MCF 10A (cell line): ENCODE data around the gene IQCM. TPM values are rescaled to one million over a fixed set of nuclear protein-coding genes. Genes with fewer than 3 reads are reported as not detected.

ENCODE experiments used
- Bru-seq: library from RNA; stranded (reverse); fragments of 400-500 nt; gene quantifications from one replicate; lab custom pipeline; 2021; lab: Mats Ljungman, UMichigan
- BruChase-seq, 2 experiments: library from RNA; stranded (reverse); fragments of 400-500 nt; gene quantifications; one replicate each; lab custom pipeline; 2021; lab: Mats Ljungman, UMichigan
- BruUV-seq: library from RNA; stranded (reverse); fragments of 400-500 nt; replicated peaks from 2 replicates; lab custom pipeline; 2021; lab: Mats Ljungman, UMichigan
- CTCF ChIA-PET: fragments of 300-600 bp; sonication (Branson Sonifier 250); formaldehyde crosslinking; extraction: SDS; loops from one replicate; lab custom pipeline; 2021; ENCODE audit warnings: antibody characterized with exemption, inconsistent platforms; lab: Yijun Ruan, JAX
- POLR2A ChIA-PET: fragments of 300-600, 350-650 bp; sonication (Branson Sonifier 250); formaldehyde crosslinking; extraction: SDS; loops from one replicate; lab custom pipeline; 2020; ENCODE audit warnings: antibody characterized with exemption, inconsistent platforms; lab: Yijun Ruan, JAX
- DNase-seq: peaks from one replicate; pipeline ENCODE4 v3.0.0-alpha.2; 2018; ENCODE audit not compliant: unreplicated experiment
- H3K27ac Mint-ChIP-seq: one replicate; pipeline ENCODE4 v1.8.0; 2022; ENCODE audit warnings: mild to moderate bottlenecking, low read depth, mixed read lengths; ENCODE audit not compliant: unreplicated experiment
- H3K27me3 Mint-ChIP-seq: one replicate; pipeline ENCODE4 v1.8.0; 2022; ENCODE audit warnings: mixed read lengths; ENCODE audit not compliant: insufficient read depth, unreplicated experiment
- H3K36me3 Mint-ChIP-seq: one replicate; pipeline ENCODE4 v1.8.0; 2022; ENCODE audit warnings: mild to moderate bottlenecking, moderate library complexity, mixed read lengths; ENCODE audit not compliant: insufficient read depth, unreplicated experiment
- H3K4me1 Mint-ChIP-seq: one replicate; pipeline ENCODE4 v1.8.0; 2022; ENCODE audit warnings: mixed read lengths; ENCODE audit not compliant: insufficient read depth, unreplicated experiment
- H3K4me3 Mint-ChIP-seq: one replicate; pipeline ENCODE4 v1.8.0; 2022; ENCODE audit warnings: mild to moderate bottlenecking, moderate library complexity, mixed read lengths; ENCODE audit not compliant: unreplicated experiment
- H3K9me3 Mint-ChIP-seq: one replicate; pipeline ENCODE4 v1.8.0; 2022; ENCODE audit warnings: mixed read lengths; ENCODE audit not compliant: unreplicated experiment
- CTCF ChIP-seq: fragments of 200-600 bp; IDR thresholded peaks from one replicate; pipeline ENCODE4 v1.8.0; 2022; ENCODE audit warnings: antibody characterized with exemption, mild to moderate bottlenecking; ENCODE audit not compliant: unreplicated experiment
- intact Hi-C: fragments of 100-400 bp; cut with micrococcal nuclease; formaldehyde crosslinking; loops from 2 replicates; pipeline ENCODE4 v1.14.1; 2022
- long read RNA-seq: library from polyadenylated mRNA; stranded (forward); transcript quantifications from one replicate; pipeline ENCODE4 v2.0.0, GENCODE V29; 2022
- total RNA-seq: library from RNA; stranded (reverse); gene quantifications from 2 replicates; pipeline ENCODE4 v1.2.3, GENCODE V29; 2022

IQCM gene
- total RNA-seq (not detected in 2 replicates), Bru-seq, nascent RNA (percentile 4 among the genes with signal in this experiment), BruChase-seq, experiment 1, labeled RNA remaining after a 6-hour chase (percentile 5 among the genes with signal in this experiment), BruChase-seq, experiment 2, labeled RNA remaining after a 2-hour chase (percentile 4 among the genes with signal in this experiment)
- long read RNA-seq, result 0 reads

GRCh38 chr4:149815743-149816142, at the start of gene IQCM:
Gene IQCM (minus strand): TSS chr4:149815843. CDS start chr4:149742691, 73,152 bp downstream.
- intact Hi-C loops, result no loop called here
- H3K27me3 Mint-ChIP-seq, result no peaks in the 10 kb centered on the region
- H3K4me1 Mint-ChIP-seq, result no peaks in the 10 kb centered on the region
- ChIA-PET CTCF (no interaction called here), POLR2A (interaction anchor here (1.1 kb wide), 2 partner anchors 14 to 26 kb away, joined by 3 read pairs; no protein-coding TSS in a partner anchor)
- H3K4me3 Mint-ChIP-seq, result no peak within 1 kb of the TSS
- no peak for DNase-seq
- H3K27ac Mint-ChIP-seq, result no peak within 1 kb of the TSS
- H3K9me3 Mint-ChIP-seq, result no peaks in the 10 kb centered on the region
- no peaks in the 10 kb centered on the region for H3K36me3 Mint-ChIP-seq
- BruUV-seq, result no TSS peak
- no peak for TF ChIP-seq CTCF

DNA sequence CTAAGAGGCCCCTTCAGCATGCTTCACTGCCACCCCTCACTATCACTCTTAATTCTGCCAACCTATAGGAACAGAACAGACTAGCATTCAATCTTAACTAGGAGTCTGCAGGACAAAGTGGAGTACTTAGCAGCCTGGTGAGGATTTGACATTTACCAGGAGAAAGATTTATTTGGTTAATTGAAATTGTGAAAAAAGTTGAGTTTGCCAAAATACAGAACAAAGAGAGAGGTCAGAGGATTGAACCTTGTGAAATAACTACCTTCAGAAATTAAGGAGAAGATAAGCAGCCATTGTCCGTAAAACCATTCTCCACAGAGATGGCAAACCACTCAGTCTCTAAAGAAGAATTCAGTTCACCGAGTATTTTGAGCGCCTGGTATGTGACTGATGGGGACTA, 41.8 kb upstream of the IQCM start:
- no peak overlapping the region for H3K4me3 Mint-ChIP-seq
- BruUV-seq, result no TSS peak
- H3K27me3 Mint-ChIP-seq, result no peaks in the 10 kb centered on the region
- H3K4me1 Mint-ChIP-seq, result no peaks in the 10 kb centered on the region
- intact Hi-C loops, result no loop called here
- no peak overlapping the region for H3K27ac Mint-ChIP-seq
- DNase-seq, result no peak
- ChIA-PET CTCF (no interaction called here), POLR2A (no interaction called here)
- TF ChIP-seq CTCF, result no peak
- H3K36me3 Mint-ChIP-seq, result no peaks in the 10 kb centered on the region
- no peaks in the 10 kb centered on the region for H3K9me3 Mint-ChIP-seq

- H3K9me3 Mint-ChIP-seq, result peaks cover 7% of the 10 kb centered on the region
- no peak for TF ChIP-seq CTCF
- ChIA-PET CTCF (no interaction called here), POLR2A (no interaction called here)
- no peaks in the 10 kb centered on the region for H3K36me3 Mint-ChIP-seq
- no peaks in the 10 kb centered on the region for H3K4me1 Mint-ChIP-seq
- H3K27me3 Mint-ChIP-seq, result no peaks in the 10 kb centered on the region
- DNase-seq, result peak; percentile 42
- intact Hi-C loops, result no loop called here
- no peak overlapping the region for H3K4me3 Mint-ChIP-seq
- no TSS peak for BruUV-seq
- no peak overlapping the region for H3K27ac Mint-ChIP-seq
Measured at GRCh38 chr4:149845743-149846142, 30.1 kb upstream of the IQCM start.

DNA sequence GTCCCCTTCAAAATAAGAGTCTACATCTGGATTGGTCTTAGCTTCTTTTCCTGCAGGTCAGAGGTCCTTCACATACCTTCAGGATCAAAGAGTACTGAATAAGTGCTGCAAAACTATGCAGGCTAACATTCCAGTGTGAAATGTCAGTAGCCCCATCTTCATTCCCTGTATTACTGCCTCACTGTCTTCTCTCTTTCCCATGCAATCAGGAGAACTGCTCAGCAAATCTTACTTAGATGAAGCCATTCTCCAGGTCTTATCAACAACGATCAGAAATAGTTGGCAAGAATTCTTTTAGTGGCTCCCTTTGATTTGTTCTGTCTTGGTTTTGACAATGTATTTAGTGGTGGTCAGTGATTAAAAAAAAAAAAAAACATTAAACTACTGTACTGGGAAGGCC, 26.0 kb upstream of the IQCM start:
- no peak for DNase-seq
- H3K9me3 Mint-ChIP-seq, result peaks cover 5% of the 10 kb centered on the region
- POLR2A ChIA-PET, result no interaction called here
- no peak overlapping the region for H3K4me3 Mint-ChIP-seq
- H3K4me1 Mint-ChIP-seq, result peaks cover 6% of the 10 kb centered on the region
- no TSS peak for BruUV-seq
- H3K27me3 Mint-ChIP-seq, result no peaks in the 10 kb centered on the region
- no peak for TF ChIP-seq CTCF
- CTCF ChIA-PET, result no interaction called here
- no peak overlapping the region for H3K27ac Mint-ChIP-seq
- H3K36me3 Mint-ChIP-seq, result no peaks in the 10 kb centered on the region
- intact Hi-C loops, result loop anchor here (2.0 kb wide), 1 partner anchor 47 kb away; no protein-coding TSS in a partner anchor
